ENCODE results near the gene CKB.

Gene CKB

DNA sequence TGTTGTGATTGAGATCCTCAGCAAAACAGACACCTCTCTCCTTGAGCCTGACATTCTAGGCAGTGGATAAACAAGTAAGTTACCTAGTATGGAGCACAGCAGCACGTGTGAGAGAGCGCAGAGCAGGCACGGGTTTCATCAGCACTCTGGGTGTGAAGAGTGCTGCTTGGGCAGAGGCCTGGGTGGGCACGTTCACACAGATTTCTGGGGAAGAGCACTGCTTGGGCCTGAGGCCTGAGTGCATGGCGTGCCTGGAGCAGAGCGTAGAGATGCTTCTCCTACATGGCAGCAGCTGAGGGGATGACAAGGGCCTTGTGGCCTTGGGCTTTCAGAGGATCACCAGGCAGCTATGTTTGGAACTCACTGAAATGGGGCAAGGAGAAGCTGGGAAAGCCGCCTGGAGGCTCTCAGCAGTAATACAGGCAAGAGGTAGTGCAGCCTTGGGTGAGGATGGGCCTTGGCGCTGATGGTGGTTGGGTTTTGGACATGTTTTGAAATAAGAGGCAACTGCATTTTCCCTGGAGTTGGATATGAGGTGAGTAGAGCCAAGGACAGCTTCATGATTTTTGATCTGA, 17.6 kb downstream of the CKB start:
- H3F3A ChIP-seq (ENCODE audit: low read depth), result no peaks in the 10 kb centered on the region
- no peaks in the 10 kb centered on the region for H3K9me3 ChIP-seq (ENCODE audit: insufficient read depth, low read depth, low read length)
- H3K79me2 ChIP-seq (ENCODE audit: insufficient read depth, low read length), result no peaks in the 10 kb centered on the region
- no peak overlapping the region for H2AFZ ChIP-seq (ENCODE audit: low read length)
- peaks cover 48% of the 10 kb centered on the region; the same call in 1 of the 2 replicates for H3K36me3 ChIP-seq (ENCODE audit: insufficient read depth, low read length)
- H3K4me3 ChIP-seq (ENCODE audit: low read length, poor library complexity, severe bottlenecking), result no peak overlapping the region
- no peaks in the 10 kb centered on the region for H4K20me1 ChIP-seq (ENCODE audit: insufficient read depth, low read length, poor library complexity, severe bottlenecking)
- H3K4me1 ChIP-seq (ENCODE audit: insufficient read depth, low read length, poor library complexity, severe bottlenecking), result no peaks in the 10 kb centered on the region
- H3K4me2 ChIP-seq (ENCODE audit: low read depth, low read length, poor library complexity, severe bottlenecking), result no peak overlapping the region
- H3K9me2 ChIP-seq (replicated peaks; ENCODE audit: low read depth, low read length), result no peaks in the 10 kb centered on the region
- H3K27me3 ChIP-seq (ENCODE audit: insufficient read depth, low read length, poor library complexity, severe bottlenecking), result no peaks in the 10 kb centered on the region
- H3K9ac ChIP-seq (ENCODE audit: low read depth, low read length, poor library complexity, severe bottlenecking), result no peak overlapping the region
- TF ChIP-seq EZH2phosphoT487 (IDR thresholded peaks at IDR 0.05; ENCODE audit: borderline replicate concordance), result no peak
- TF ChIP-seq, protein P1, sequence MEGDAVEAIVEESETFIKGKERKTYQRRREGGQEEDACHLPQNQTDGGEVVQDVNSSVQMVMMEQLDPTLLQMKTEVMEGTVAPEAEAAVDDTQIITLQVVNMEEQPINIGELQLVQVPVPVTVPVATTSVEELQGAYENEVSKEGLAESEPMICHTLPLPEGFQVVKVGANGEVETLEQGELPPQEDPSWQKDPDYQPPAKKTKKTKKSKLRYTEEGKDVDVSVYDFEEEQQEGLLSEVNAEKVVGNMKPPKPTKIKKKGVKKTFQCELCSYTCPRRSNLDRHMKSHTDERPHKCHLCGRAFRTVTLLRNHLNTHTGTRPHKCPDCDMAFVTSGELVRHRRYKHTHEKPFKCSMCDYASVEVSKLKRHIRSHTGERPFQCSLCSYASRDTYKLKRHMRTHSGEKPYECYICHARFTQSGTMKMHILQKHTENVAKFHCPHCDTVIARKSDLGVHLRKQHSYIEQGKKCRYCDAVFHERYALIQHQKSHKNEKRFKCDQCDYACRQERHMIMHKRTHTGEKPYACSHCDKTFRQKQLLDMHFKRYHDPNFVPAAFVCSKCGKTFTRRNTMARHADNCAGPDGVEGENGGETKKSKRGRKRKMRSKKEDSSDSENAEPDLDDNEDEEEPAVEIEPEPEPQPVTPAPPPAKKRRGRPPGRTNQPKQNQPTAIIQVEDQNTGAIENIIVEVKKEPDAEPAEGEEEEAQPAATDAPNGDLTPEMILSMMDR (conservative IDR thresholded peaks at IDR 0.05; ENCODE audit: low read length), result no peak; the same call in 1 of the 2 replicates

DNA sequence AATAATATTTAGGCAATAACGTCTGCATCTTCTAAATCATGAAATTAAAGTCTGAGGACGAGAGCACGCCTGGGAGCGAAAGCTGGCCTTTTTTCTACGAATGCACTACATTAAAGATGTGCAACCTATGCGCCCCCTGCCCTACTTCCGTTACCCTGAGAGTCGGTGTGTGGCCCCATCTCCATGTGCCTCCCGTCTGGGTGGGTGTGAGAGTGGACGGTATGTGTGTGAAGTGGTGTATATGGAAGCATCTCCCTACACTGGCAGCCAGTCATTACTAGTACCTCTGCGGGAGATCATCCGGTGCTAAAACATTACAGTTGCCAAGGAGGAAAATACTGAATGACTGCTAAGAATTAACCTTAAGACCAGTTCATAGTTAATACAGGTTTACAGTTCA, 19.3 kb downstream of the CKB start:
- Histone ChIP-seq H3K27me3 (ENCODE audit: insufficient read depth, low read length, poor library complexity, severe bottlenecking) (no peaks in the 10 kb centered on the region), H3F3A (ENCODE audit: low read depth) (no peaks in the 10 kb centered on the region), H3K36me3 (ENCODE audit: insufficient read depth, low read length) (peaks cover 64% of the 10 kb centered on the region; the same call in 1 of the 2 replicates), H3K9me2 (replicated peaks; ENCODE audit: low read depth, low read length) (no peaks in the 10 kb centered on the region), H3K9ac (ENCODE audit: low read depth, low read length, poor library complexity, severe bottlenecking) (no peak overlapping the region), H2AFZ (ENCODE audit: low read length) (no peak overlapping the region), H3K4me2 (ENCODE audit: low read depth, low read length, poor library complexity, severe bottlenecking) (no peak overlapping the region), H3K4me1 (ENCODE audit: insufficient read depth, low read length, poor library complexity, severe bottlenecking) (no peaks in the 10 kb centered on the region), H3K9me3 (ENCODE audit: insufficient read depth, low read depth, low read length) (no peaks in the 10 kb centered on the region), H4K20me1 (ENCODE audit: insufficient read depth, low read length, poor library complexity, severe bottlenecking) (no peaks in the 10 kb centered on the region), H3K79me2 (ENCODE audit: insufficient read depth, low read length) (no peaks in the 10 kb centered on the region), H3K4me3 (ENCODE audit: low read length, poor library complexity, severe bottlenecking) (no peak overlapping the region)
- TF ChIP-seq, protein P1 (conservative IDR thresholded peaks at IDR 0.05; ENCODE audit: low read length), result no peak
- no peak for TF ChIP-seq EZH2phosphoT487 (IDR thresholded peaks at IDR 0.05; ENCODE audit: borderline replicate concordance)

DNA sequence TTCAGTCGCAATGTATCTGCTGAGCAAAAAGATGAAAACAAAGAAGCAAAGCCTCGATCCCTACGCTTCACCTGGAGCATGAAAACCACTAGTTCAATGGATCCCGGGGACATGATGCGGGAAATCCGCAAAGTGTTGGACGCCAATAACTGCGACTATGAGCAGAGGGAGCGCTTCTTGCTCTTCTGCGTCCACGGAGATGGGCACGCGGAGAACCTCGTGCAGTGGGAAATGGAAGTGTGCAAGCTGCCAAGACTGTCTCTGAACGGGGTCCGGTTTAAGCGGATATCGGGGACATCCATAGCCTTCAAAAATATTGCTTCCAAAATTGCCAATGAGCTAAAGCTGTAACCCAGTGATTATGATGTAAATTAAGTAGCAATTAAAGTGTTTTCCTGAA, 19.8 kb downstream of the CKB start:
- Histone ChIP-seq H3K4me2 (ENCODE audit: low read depth, low read length, poor library complexity, severe bottlenecking) (no peak overlapping the region), H3K36me3 (ENCODE audit: insufficient read depth, low read length) (peaks cover 66% of the 10 kb centered on the region; the same call in 1 of the 2 replicates), H3K79me2 (ENCODE audit: insufficient read depth, low read length) (no peaks in the 10 kb centered on the region), H3F3A (ENCODE audit: low read depth) (no peaks in the 10 kb centered on the region), H4K20me1 (ENCODE audit: insufficient read depth, low read length, poor library complexity, severe bottlenecking) (no peaks in the 10 kb centered on the region), H2AFZ (ENCODE audit: low read length) (no peak overlapping the region), H3K27me3 (ENCODE audit: insufficient read depth, low read length, poor library complexity, severe bottlenecking) (no peaks in the 10 kb centered on the region), H3K9me3 (ENCODE audit: insufficient read depth, low read depth, low read length) (no peaks in the 10 kb centered on the region), H3K4me3 (ENCODE audit: low read length, poor library complexity, severe bottlenecking) (no peak overlapping the region), H3K9me2 (replicated peaks; ENCODE audit: low read depth, low read length) (no peaks in the 10 kb centered on the region), H3K9ac (ENCODE audit: low read depth, low read length, poor library complexity, severe bottlenecking) (no peak overlapping the region), H3K4me1 (ENCODE audit: insufficient read depth, low read length, poor library complexity, severe bottlenecking) (no peaks in the 10 kb centered on the region)
- TF ChIP-seq, protein P1 (conservative IDR thresholded peaks at IDR 0.05; ENCODE audit: low read length), result no peak
- TF ChIP-seq EZH2phosphoT487 (IDR thresholded peaks at IDR 0.05; ENCODE audit: borderline replicate concordance), result no peak

All from Loucy (cell line).